ENCODE results near the gene EXOC3L1. TPM values are rescaled to one million over a fixed set of nuclear protein-coding genes. Genes with fewer than 3 reads are reported as not detected.

The EXOC3L1 gene
- total RNA-seq, 2 experiments from 2014 or later = not detected

DNA sequence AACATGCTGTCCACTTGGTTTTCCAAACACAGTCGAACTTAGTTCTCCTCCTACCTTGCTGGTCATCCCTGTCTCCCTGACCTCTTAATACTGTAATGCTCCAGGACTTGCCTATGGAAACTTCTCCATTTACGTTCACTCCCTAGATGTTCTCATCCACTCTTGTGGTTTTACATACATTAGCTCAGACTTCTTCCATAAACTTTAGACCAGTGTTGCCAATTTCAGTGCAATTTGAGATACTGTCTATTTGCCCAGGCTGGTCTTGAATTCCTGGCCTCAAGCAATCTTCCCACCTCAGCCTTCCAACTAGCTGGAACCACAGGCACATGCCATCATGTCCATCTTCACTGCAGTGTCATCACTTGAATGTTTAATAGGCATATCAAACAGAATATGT lies 7.6 kb downstream of the EXOC3L1 start:
- ATAC-seq (ENCODE audit: poor library complexity) = no peak
- peaks cover 41% of the 10 kb centered on the region for H3K4me1 ChIP-seq (ENCODE audit: insufficient read depth, low read length)
- H3K27ac ChIP-seq (ENCODE audit: low read depth in 1 of 2, low read length in 2 of 2) = no peak overlapping the region
- peaks cover 12% of the 10 kb centered on the region for H3K27me3 Mint-ChIP-seq
- H3K4me1 Mint-ChIP-seq (ENCODE audit: low read depth) = peaks cover 25% of the 10 kb centered on the region
- TF ChIP-seq CTCF (IDR thresholded peaks at IDR 0.05) = no peak
- no peaks in the 10 kb centered on the region for H3K9me3 Mint-ChIP-seq
- intact Hi-C loops (cut with DNase I, micrococcal nuclease) = loop anchor here (2.0 to 10.0 kb wide), 4 partner anchors 19 to 167 kb away; partner anchors contain the start of gene PHAF1 (in 1 of the 2)
- no peak for DNase-seq
- H3K27me3 ChIP-seq (ENCODE audit: control insufficient read depth in 1 of 2, insufficient read depth in 2 of 2, low read length in 2 of 2) = peaks cover 0 to 12% of the 10 kb centered on the region in 2 experiments
- no peaks in the 10 kb centered on the region for H3K36me3 ChIP-seq (ENCODE audit: insufficient read depth, low read length)
- H3K36me3 Mint-ChIP-seq (ENCODE audit: low read depth) = no peaks in the 10 kb centered on the region
- H3K27ac Mint-ChIP-seq = no peak overlapping the region
- CTCF ChIA-PET = interaction anchor here (1.5 to 1.7 kb wide), 2 partner anchors 27 to 228 kb away, joined by 5 to 6 read pairs; no protein-coding TSS in a partner anchor
- H3K9me3 ChIP-seq (ENCODE audit: control insufficient read depth in 1 of 2, insufficient read depth in 1 of 2, low read length in 2 of 2) = no peaks in the 10 kb centered on the region
- no peak overlapping the region for H3K4me3 ChIP-seq (ENCODE audit: low read length)
- POLR2A ChIA-PET = interaction anchor here (2.5 to 5.2 kb wide), 2 partner anchors 10 to 21 kb away, joined by 6 to 51 read pairs; partner anchors contain the start of genes E2F4, FBXL8 and TRADD
- no peak overlapping the region for H3K4me3 Mint-ChIP-seq

GRCh38 chr16:67181346-67181745 lies 8.6 kb downstream of the EXOC3L1 start:
- intact Hi-C loops (cut with DNase I, micrococcal nuclease) = loop anchor here (5.0 to 10.0 kb wide), 2 partner anchors 74 to 167 kb away; partner anchors contain the start of gene PHAF1 (in 1 of the 2)
- Mint-ChIP-seq H3K4me3 (no peak overlapping the region), H3K4me1 (ENCODE audit: low read depth) (peaks cover 29% of the 10 kb centered on the region), H3K9me3 (no peaks in the 10 kb centered on the region), H3K36me3 (ENCODE audit: low read depth) (no peaks in the 10 kb centered on the region), H3K27ac (no peak overlapping the region), H3K27me3 (peaks cover 19% of the 10 kb centered on the region)
- CTCF ChIA-PET = interaction anchor here (1.7 kb wide), 1 partner anchor 26 kb away, joined by 6 read pairs; no protein-coding TSS in a partner anchor
- Histone ChIP-seq H3K27me3 (ENCODE audit: control insufficient read depth in 1 of 2, insufficient read depth in 2 of 2, low read length in 2 of 2) (peaks cover 0 to 15% of the 10 kb centered on the region in 2 experiments), H3K4me1 (ENCODE audit: insufficient read depth, low read length) (peaks cover 42% of the 10 kb centered on the region), H3K9me3 (ENCODE audit: control insufficient read depth in 1 of 2, insufficient read depth in 1 of 2, low read length in 2 of 2) (no peaks in the 10 kb centered on the region), H3K4me3 (ENCODE audit: low read length) (no peak overlapping the region), H3K36me3 (ENCODE audit: insufficient read depth, low read length) (no peaks in the 10 kb centered on the region), H3K27ac (ENCODE audit: low read depth in 1 of 2, low read length in 2 of 2) (no peak overlapping the region)
- POLR2A ChIA-PET = no interaction called here
- no peak for DNase-seq
- no peak for ATAC-seq (ENCODE audit: poor library complexity)
- no peak for TF ChIP-seq CTCF (IDR thresholded peaks at IDR 0.05)

- no peaks in the 10 kb centered on the region for H3K36me3 ChIP-seq (ENCODE audit: insufficient read depth, low read length)
- H3K4me1 Mint-ChIP-seq (ENCODE audit: low read depth) = peaks cover 21% of the 10 kb centered on the region
- H3K4me3 ChIP-seq (ENCODE audit: low read length) = no peak overlapping the region
- ATAC-seq (ENCODE audit: poor library complexity) (no peak), DNase-seq (no peak)
- no peak overlapping the region for H3K4me3 Mint-ChIP-seq
- no peaks in the 10 kb centered on the region for H3K9me3 ChIP-seq (ENCODE audit: control insufficient read depth in 1 of 2, insufficient read depth in 1 of 2, low read length in 2 of 2)
- ChIA-PET CTCF (interaction anchor here (1.0 kb wide), 1 partner anchor 25 kb away, joined by 4 read pairs; no protein-coding TSS in a partner anchor), POLR2A (no interaction called here)
- H3K36me3 Mint-ChIP-seq (ENCODE audit: low read depth) = no peaks in the 10 kb centered on the region
- peaks cover 37% of the 10 kb centered on the region for H3K4me1 ChIP-seq (ENCODE audit: insufficient read depth, low read length)
- no peak overlapping the region for H3K27ac Mint-ChIP-seq
- TF ChIP-seq CTCF (IDR thresholded peaks at IDR 0.05) = no peak
- no peaks in the 10 kb centered on the region for H3K9me3 Mint-ChIP-seq
- intact Hi-C loops (cut with DNase I, micrococcal nuclease) = loop anchor here (5.0 to 10.0 kb wide), 2 partner anchors 73 to 165 kb away; partner anchors contain the start of gene PHAF1 (in 1 of the 2)
- H3K27me3 ChIP-seq (ENCODE audit: control insufficient read depth in 1 of 2, insufficient read depth in 2 of 2, low read length in 2 of 2) = peaks cover 0 to 15% of the 10 kb centered on the region in 2 experiments
- H3K27me3 Mint-ChIP-seq = peaks cover 31% of the 10 kb centered on the region
- no peak overlapping the region for H3K27ac ChIP-seq (ENCODE audit: low read depth in 1 of 2, low read length in 2 of 2)
Measured at GRCh38 chr16:67180166-67180565, 9.8 kb downstream of the EXOC3L1 start.
